Activated naive CD4-positive, alpha-beta T cell treated with Interleukin-2 at 50 U/mL for 16 hours (primary cell): ENCODE measurements around the gene ATP1B2.
"Not testable (repeated sequence)": the region's sequence is repeated elsewhere in the genome, so short reads cannot be mapped to it uniquely, and the experiment has no call there.

ENCODE experiments used
- DNase-seq: peaks from one replicate; pipeline ENCODE4 v3.0.0-alpha.2; 2020

Gene ATP1B2

GRCh38 chr17:7636163-7636562 lies 14.6 kb upstream of the ATP1B2 start:
- DNase-seq: no peak

- DNase-seq: no peak
Measured at GRCh38 chr17:7640783-7641182, 9.9 kb upstream of the ATP1B2 start.

- not testable (repeated sequence) for DNase-seq
Measured at GRCh38 chr17:7641635-7642034, 9.1 kb upstream of the ATP1B2 start.

GRCh38 chr17:7644775-7645174 lies 6.0 kb upstream of the ATP1B2 start:
- no peak for DNase-seq

GRCh38 chr17:7646457-7646856 lies 4.3 kb upstream of the ATP1B2 start:
- no peak for DNase-seq

- DNase-seq: no peak
Measured at GRCh38 chr17:7647018-7647417, 3.7 kb upstream of the ATP1B2 start.

GRCh38 chr17:7651097-7651664 lies 455 bp downstream of the ATP1B2 start:
- DNase-seq: no peak

- DNase-seq: no peak
Measured at GRCh38 chr17:7651665-7652387, 1.1 kb downstream of the ATP1B2 start.

- no peak for DNase-seq
Measured at GRCh38 chr17:7652388-7653356, 1.9 kb downstream of the ATP1B2 start.

GRCh38 chr17:7654832-7655540 lies 4.3 kb downstream of the ATP1B2 start:
- no peak for DNase-seq

- no peak for DNase-seq
Measured at GRCh38 chr17:7655541-7655840, 4.8 kb downstream of the ATP1B2 start.

GRCh38 chr17:7656958-7657609 lies 6.4 kb downstream of the ATP1B2 start:
- no peak for DNase-seq

- DNase-seq: no peak
Measured at GRCh38 chr17:7667656-7668406, 17.1 kb downstream of the ATP1B2 start.

GRCh38 chr17:7668482-7668881 lies 17.8 kb downstream of the ATP1B2 start:
- no peak for DNase-seq

GRCh38 chr17:7673239-7673638 lies 22.5 kb downstream of the ATP1B2 start:
- peak; percentile 40 for DNase-seq

- no peak for DNase-seq
Measured at GRCh38 chr17:7674934-7675333, 24.2 kb downstream of the ATP1B2 start.

GRCh38 chr17:7676533-7676932 lies 25.8 kb downstream of the ATP1B2 start:
- no peak for DNase-seq

- no peak for DNase-seq
Measured at GRCh38 chr17:7677388-7678067, 26.8 kb downstream of the ATP1B2 start.

- no peak for DNase-seq
Measured at GRCh38 chr17:7684851-7685532, 34.3 kb downstream of the ATP1B2 start.

GRCh38 chr17:7685533-7686221 lies 35.0 kb downstream of the ATP1B2 start:
- DNase-seq: peak; percentile 91
